Measurements from ENCODE around the gene NTRK1.

The NTRK1 gene

DNA sequence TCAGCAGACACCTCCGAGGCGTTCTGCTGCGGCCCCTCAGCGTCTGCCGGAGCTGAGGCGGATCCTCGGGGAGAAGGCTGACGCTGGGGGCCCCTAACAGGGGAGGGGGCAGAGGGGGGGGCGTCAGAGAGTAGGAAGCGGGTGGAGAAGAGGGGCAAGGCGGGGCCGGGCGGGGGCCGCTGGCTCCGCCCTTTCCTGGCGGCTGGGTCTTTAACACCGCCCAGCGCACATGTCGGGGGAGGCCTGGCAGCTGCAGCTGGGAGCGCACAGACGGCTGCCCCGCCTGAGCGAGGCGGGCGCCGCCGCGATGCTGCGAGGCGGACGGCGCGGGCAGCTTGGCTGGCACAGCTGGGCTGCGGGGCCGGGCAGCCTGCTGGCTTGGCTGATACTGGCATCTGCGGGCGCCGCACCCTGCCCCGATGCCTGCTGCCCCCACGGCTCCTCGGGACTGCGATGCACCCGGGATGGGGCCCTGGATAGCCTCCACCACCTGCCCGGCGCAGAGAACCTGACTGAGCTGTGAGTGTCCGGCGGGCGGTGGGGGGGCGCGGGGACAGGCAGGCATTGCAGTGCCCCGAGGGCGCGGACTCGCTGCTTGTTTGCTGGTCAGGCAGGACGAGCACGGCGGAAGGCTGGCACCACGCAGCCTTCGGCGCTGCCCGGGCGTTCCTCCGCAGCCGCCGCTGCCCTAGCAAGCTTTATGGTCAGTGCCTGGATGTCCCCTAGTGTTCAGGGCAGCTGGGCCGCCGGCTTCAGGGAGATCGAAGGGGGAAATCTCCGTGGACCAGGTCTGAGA is at the start of gene NTRK1:
Gene NTRK1 (plus strand): TSS at position 238 of the 796 bp plus-strand sequence. CDS start 70 bp downstream, at position 308.
- Histone ChIP-seq H3K36me3 (ENCODE audit: control insufficient read depth in 2 of 2, insufficient read depth in 1 of 2, low read length in 2 of 2) (no peaks in the 10 kb centered on the region), H3K27ac (ENCODE audit: extremely low read depth, low read depth, low read length) (no peak within 1 kb of the TSS), H3K4me1 (ENCODE audit: control insufficient read depth, insufficient read depth, low read length) (peaks cover 2% of the 10 kb centered on the region; the same call in 1 of the 2 replicates), H3K9me3 (ENCODE audit: control insufficient read depth, insufficient read depth, low read depth, low read length) (no peaks in the 10 kb centered on the region), H3K4me3 (ENCODE audit: low read depth, low read length) (peak within 1 kb of the TSS; percentile 35)
- CTCF ChIA-PET = interaction anchor here (0.6 to 7.6 kb wide), 41 partner anchors 10 to 295 kb away, joined by 3 to 129 read pairs (median 6); partner anchors contain the start of genes ISG20L2, METTL25B and PRCC
- POLR2A ChIA-PET = interaction anchor here (0.9 to 2.2 kb wide), 7 partner anchors 18 to 171 kb away, joined by 3 to 14 read pairs (median 4); partner anchors contain the start of genes ISG20L2, METTL25B and PRCC
- TF ChIP-seq BCL6B (tag by site-specific recombination; IDR thresholded peaks at IDR 0.05) = no peak
- TF ChIP-seq GFI1B (tag by site-specific recombination; IDR thresholded peaks at IDR 0.05) = no peak
- no peak for TF ChIP-seq ZNF433 (tag by site-specific recombination; IDR thresholded peaks at IDR 0.05; ENCODE audit: low read depth)
- no peak for TF ChIP-seq ZNF350 (tag by site-specific recombination; IDR thresholded peaks at IDR 0.05)
- TF ChIP-seq KLF1 (tag by site-specific recombination; IDR thresholded peaks at IDR 0.05) = peak; percentile 91
- TF ChIP-seq, protein P1, sequence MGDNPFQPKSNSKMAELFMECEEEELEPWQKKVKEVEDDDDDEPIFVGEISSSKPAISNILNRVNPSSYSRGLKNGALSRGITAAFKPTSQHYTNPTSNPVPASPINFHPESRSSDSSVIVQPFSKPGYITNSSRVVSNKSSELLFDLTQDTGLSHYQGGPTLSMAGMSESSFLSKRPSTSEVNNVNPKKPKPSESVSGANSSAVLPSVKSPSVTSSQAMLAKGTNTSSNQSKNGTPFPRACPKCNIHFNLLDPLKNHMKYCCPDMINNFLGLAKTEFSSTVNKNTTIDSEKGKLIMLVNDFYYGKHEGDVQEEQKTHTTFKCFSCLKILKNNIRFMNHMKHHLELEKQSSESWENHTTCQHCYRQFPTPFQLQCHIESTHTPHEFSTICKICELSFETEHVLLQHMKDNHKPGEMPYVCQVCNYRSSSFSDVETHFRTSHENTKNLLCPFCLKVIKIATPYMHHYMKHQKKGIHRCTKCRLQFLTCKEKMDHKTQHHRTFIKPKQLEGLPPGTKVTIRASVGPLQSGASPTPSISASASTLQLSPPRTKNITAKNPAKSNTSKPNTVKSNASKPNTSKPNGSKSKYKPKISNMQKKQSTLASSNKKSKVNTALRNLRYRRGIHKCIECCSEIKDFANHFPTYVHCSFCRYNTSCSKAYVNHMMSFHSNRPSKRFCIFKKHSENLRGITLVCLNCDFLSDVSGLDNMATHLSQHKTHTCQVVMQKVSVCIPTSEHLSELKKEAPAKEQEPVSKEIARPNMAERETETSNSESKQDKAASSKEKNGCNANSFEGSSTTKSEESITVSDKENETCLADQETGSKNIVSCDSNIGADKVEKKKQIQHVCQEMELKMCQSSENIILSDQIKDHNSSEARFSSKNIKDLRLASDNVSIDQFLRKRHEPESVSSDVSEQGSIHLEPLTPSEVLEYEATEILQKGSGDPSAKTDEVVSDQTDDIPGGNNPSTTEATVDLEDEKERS (tag by site-specific recombination; IDR thresholded peaks at IDR 0.05) = no peak
- no peak for TF ChIP-seq SETDB1 (IDR thresholded peaks at IDR 0.05; ENCODE audit: insufficient read length, low read length)
- TF ChIP-seq GLIS2 (tag by site-specific recombination; IDR thresholded peaks at IDR 0.05) = no peak; the same call in 1 of the 2 replicates
- TF ChIP-seq ZNF335 (tag by site-specific recombination; conservative IDR thresholded peaks at IDR 0.05) = peak; percentile 32; the same call in 1 of the 2 replicates
- no peak for TF ChIP-seq ZNF560 (tag by site-specific recombination; IDR thresholded peaks at IDR 0.05; ENCODE audit: borderline replicate concordance)
- TF ChIP-seq RBAK (tag by site-specific recombination; IDR thresholded peaks at IDR 0.05) = no peak
- TF ChIP-seq ZNF391 (tag by site-specific recombination; IDR thresholded peaks at IDR 0.05; ENCODE audit: borderline replicate concordance, low read depth) = no peak
- TF ChIP-seq SP2 (tag by site-specific recombination; IDR thresholded peaks at IDR 0.05) = peak; percentile 70
- TF ChIP-seq ZFP3 (tag by site-specific recombination; IDR thresholded peaks at IDR 0.05; ENCODE audit: low read depth) = no peak
- TF ChIP-seq, protein P2, sequence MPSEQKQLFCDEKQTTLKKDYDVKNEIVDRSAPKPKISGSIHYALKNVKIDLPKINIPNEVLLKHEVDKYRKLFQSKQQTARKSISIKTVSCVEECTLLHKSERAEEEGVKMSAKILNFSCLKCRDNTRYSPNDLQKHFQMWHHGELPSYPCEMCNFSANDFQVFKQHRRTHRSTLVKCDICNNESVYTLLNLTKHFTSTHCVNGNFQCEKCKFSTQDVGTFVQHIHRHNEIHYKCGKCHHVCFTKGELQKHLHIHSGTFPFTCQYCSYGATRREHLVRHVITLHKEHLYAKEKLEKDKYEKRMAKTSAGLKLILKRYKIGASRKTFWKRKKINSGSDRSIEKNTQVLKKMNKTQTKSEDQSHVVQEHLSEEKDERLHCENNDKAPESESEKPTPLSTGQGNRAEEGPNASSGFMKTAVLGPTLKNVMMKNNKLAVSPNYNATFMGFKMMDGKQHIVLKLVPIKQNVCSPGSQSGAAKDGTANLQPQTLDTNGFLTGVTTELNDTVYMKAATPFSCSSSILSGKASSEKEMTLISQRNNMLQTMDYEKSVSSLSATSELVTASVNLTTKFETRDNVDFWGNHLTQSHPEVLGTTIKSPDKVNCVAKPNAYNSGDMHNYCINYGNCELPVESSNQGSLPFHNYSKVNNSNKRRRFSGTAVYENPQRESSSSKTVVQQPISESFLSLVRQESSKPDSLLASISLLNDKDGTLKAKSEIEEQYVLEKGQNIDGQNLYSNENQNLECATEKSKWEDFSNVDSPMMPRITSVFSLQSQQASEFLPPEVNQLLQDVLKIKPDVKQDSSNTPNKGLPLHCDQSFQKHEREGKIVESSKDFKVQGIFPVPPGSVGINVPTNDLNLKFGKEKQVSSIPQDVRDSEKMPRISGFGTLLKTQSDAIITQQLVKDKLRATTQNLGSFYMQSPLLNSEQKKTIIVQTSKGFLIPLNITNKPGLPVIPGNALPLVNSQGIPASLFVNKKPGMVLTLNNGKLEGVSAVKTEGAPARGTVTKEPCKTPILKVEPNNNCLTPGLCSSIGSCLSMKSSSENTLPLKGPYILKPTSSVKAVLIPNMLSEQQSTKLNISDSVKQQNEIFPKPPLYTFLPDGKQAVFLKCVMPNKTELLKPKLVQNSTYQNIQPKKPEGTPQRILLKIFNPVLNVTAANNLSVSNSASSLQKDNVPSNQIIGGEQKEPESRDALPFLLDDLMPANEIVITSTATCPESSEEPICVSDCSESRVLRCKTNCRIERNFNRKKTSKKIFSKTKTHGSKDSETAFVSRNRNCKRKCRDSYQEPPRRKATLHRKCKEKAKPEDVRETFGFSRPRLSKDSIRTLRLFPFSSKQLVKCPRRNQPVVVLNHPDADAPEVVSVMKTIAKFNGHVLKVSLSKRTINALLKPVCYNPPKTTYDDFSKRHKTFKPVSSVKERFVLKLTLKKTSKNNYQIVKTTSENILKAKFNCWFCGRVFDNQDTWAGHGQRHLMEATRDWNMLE (tag by site-specific recombination; conservative IDR thresholded peaks at IDR 0.05; ENCODE audit: low read depth) = no peak
- TF ChIP-seq ZNF510 (tag by site-specific recombination; IDR thresholded peaks at IDR 0.05; ENCODE audit: insufficient replicate concordance) = no peak
- TF ChIP-seq ELK4 (IDR thresholded peaks at IDR 0.05; ENCODE audit: borderline replicate concordance, low read depth, low read length) = no peak
- no peak for TF ChIP-seq ZBTB1 (tag by site-specific recombination; IDR thresholded peaks at IDR 0.05)
- no peak for TF ChIP-seq ZNF311 (tag by site-specific recombination; IDR thresholded peaks at IDR 0.05; ENCODE audit: borderline replicate concordance)
- TF ChIP-seq KLF9 (tag by site-specific recombination; IDR thresholded peaks at IDR 0.05; ENCODE audit: low read depth) = no peak
- TF ChIP-seq ZNF529 (tag by site-specific recombination; IDR thresholded peaks at IDR 0.05; ENCODE audit: insufficient replicate concordance) = no peak
- TF ChIP-seq ZNF48 (tag by site-specific recombination; IDR thresholded peaks at IDR 0.05) = no peak
- no peak for TF ChIP-seq ZNF19 (tag by site-specific recombination; IDR thresholded peaks at IDR 0.05; ENCODE audit: low read depth)
- 0 out of 2 replicates have a peak, but pooled peaks have one; percentile 43 for TF ChIP-seq ZNF660 (tag by site-specific recombination; IDR thresholded peaks at IDR 0.05)
- no peak for TF ChIP-seq ZNF174 (tag by site-specific recombination; IDR thresholded peaks at IDR 0.05)
- TF ChIP-seq, protein P3, sequence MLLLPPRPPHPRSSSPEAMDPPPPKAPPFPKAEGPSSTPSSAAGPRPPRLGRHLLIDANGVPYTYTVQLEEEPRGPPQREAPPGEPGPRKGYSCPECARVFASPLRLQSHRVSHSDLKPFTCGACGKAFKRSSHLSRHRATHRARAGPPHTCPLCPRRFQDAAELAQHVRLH (tag by site-specific recombination; IDR thresholded peaks at IDR 0.05) = no peak

Data from HEK293 (cell line).